ENCODE measurements around the gene MAML2.

DNA sequence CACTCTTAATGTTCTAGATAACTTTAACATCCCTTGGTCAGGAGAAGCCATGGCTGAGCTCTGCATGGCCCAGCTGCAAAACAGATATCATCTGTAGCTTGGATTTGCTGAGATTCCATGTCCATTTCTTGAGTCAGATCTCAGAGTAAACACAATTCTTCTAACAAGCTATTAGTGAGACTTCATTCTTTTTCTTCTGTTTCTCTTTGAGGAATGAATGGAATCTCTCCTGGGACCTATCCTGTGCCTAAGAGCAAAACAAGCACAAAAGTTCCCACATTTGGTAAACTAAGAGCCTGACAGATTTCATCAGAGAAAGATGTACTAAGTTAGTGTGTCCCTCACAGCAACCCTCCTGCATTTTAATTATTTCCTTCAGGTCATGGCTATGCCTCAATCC lies 142.8 kb downstream of the MAML2 start:
- TF ChIP-seq, protein P1, sequence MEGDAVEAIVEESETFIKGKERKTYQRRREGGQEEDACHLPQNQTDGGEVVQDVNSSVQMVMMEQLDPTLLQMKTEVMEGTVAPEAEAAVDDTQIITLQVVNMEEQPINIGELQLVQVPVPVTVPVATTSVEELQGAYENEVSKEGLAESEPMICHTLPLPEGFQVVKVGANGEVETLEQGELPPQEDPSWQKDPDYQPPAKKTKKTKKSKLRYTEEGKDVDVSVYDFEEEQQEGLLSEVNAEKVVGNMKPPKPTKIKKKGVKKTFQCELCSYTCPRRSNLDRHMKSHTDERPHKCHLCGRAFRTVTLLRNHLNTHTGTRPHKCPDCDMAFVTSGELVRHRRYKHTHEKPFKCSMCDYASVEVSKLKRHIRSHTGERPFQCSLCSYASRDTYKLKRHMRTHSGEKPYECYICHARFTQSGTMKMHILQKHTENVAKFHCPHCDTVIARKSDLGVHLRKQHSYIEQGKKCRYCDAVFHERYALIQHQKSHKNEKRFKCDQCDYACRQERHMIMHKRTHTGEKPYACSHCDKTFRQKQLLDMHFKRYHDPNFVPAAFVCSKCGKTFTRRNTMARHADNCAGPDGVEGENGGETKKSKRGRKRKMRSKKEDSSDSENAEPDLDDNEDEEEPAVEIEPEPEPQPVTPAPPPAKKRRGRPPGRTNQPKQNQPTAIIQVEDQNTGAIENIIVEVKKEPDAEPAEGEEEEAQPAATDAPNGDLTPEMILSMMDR (conservative IDR thresholded peaks at IDR 0.05), result no peak
- no peak for TF ChIP-seq EZH2 (IDR thresholded peaks at IDR 0.05; ENCODE audit: low read depth)

Measured in PC-9 (cell line).